HG02642 (cell line): ENCODE results near the gene CDC42BPA.

ENCODE experiments used
- ATAC-seq: cut with Tn5 transposase; IDR thresholded peaks from one replicate; pipeline ENCODE4 v1.9.1; 2021; ENCODE audit warnings: mild to moderate bottlenecking; ENCODE audit not compliant: unreplicated experiment, poor library complexity

Gene CDC42BPA

DNA sequence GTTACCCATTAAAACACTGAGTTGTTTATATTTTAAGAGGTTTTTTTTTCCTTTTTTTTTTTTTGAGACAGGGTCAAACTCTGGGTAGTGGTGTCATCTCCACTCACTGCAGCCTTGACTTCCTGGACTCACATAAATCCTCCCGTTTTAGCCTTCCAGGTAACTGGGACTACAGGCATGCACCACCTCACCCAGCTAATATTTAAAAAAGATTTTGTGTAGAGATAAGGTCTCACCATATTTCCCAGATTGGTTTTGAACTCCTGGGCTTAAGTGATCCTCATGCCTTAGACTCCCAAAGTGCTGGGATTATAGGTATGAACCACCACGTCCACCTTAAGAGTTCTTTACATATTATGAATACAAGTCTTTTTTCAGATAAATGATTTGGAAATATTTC is 231.7 kb downstream of the CDC42BPA start:
- no peak for ATAC-seq

DNA sequence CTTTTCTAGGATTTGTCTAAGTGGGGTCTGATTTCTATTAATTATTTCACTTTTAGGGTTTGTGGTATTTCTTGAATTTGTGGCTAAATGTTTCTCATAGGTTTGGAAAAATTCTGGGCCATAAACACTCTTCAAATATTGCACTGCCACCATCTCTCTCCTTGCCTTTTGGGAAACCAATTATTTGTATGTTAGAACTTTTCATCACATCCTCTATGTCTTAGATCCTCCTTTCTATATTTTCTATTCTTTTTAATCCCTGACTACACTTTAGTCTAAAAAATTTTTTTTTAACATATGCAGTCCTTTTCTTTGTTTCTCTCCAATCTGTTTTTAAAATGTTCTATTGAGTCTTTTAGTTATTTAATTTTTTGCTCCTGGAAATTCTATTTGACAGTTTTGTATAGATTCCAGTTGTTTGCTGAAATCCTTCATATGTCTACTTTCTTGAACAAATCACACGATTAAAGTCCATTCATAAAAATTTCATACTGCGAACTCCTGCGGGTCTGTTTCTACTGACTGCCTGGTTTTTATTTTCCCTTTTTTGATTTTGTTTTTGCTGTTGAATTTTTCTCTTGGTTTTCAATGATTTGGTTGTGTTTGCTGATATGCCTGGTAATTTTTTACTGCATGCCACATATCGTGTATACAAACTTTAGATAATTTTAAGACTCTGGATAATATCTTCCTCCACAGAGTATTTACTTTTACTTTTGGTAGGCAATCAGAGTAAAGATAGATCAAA is 235.1 kb downstream of the CDC42BPA start:
- ATAC-seq: no peak

DNA sequence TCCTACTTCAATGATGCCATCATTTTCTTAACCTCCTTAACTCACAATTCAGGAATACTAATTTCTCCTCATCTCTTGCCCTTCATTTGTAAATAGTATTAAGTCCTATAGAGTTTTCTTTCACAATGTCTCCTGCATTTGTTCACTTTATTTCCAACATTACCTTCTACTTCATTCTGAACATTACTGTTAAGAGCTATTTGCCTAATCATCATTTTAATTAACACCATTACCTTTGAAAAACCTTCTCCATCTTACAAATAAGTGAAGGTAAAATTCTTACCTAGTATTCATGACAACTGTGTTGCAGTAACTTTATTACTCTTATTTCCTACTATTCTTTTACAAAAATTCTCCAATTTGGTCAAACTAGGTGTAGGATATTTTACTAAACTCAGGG is 240.5 kb downstream of the CDC42BPA start:
- no peak for ATAC-seq

DNA sequence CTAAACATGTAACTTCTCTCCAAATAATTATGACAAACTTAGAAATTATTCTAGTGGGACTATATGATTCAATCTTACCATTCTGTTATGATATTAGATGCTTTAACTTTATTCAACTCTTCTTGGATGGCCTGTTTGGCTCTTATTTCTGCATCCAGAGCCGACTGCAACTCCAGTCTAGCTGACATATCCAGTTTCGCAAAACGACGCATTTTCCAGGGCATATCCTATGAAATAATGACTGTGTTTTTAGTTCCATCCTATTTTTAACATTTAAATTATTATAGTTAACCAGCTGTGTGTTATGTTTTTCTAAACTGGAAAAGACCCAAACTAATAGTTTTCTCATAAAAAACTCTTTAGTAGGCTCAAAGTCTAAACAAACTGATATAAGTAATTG is 244.5 kb downstream of the CDC42BPA start:
- no peak for ATAC-seq

DNA sequence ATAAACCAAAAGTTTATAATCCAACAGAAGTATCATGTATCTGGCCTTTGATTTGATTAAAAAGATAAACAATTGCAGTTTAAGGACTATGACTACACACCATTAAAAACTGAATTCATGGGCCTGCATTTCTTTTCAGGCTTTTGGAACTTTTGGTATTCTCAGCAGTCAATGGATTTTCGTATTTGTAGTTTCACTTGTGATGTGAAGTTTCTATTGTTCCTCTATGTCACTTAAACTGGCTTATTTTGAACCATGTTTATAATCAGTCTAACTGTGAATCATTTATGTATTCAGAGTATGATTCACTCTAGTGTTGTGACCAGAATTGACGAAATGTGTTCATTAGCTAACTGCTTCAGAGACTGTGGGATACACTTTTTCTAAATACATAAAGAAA is 245.3 kb downstream of the CDC42BPA start:
- no peak for ATAC-seq

DNA sequence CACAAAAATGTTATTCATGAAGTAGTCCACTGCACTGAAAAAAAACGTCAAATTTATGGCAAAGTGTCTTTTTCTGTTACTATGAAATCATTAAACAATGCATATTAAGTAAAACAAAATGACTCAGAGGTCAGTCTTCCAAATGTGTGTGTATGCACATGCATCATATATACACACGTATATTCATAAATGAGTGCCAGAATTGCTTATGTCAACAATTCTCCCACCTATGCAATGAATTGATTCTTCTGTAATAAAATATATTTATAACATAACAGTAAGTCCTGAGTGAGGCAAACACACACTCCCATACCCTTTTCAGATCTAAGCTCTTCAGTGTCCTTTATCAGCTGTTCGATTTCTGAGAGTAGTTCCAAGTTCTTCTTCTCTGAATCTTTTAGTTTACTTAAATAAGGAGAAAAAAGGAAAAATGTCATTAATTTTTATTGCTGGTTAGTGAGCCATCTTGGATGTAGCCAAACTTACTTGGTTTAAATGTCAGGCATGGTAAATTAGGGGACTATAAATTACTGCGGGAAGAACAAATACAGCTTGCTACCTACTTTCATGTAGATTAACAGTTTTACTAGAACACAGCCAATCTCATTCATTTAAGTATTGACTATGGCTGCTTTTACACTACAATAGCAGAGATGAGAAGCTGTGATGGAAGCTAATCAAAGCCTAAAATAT is 246.3 kb downstream of the CDC42BPA start:
- no peak for ATAC-seq

DNA sequence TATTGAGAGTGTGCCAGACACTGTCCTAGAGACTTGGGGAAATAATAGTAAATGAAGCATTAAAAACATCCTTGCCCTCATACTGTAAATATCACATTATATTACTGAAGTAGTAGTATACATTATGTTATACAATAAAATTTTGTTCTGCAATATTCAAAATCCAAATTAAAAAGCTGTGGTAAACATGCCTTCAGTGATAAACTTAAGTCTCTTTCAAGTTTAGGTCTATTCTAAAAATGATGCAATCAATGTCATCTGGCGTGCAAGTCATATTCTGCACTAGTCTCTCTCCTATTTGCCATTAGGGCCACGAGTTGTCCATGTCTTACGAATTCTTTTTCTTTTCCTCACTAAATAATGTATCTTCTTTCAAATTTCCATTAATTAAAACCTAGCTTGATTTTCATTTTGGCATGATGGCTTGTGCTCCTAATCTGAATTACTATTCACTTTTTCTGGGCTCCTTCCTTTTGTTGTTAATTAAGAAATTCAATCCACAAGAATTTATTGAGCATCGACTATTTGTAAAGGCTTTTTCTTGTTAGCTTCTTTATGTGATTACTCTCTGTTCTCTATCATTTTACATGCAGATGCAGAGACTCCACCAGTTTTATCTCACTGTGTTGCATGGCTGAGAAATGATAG is 247.5 kb downstream of the CDC42BPA start:
- no peak for ATAC-seq

DNA sequence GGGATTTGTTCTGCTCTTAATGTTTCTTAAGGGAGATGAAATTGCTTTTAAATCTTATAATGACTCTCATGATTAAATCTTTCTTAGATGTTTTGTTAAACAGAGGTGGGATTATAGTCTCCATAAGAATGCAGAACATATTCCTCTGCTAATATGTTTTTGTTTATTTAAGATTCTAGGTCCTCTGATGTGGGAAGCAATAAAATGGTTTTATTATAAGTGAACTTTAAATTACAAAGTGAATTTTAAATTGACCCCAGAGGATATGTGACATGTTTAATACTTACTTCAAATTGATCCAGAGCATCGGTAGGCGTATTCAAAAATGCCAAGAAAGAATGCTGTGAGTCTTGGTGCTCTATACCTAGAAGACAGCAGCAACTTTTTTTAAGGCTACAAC is 248.8 kb downstream of the CDC42BPA start:
- ATAC-seq: no peak

DNA sequence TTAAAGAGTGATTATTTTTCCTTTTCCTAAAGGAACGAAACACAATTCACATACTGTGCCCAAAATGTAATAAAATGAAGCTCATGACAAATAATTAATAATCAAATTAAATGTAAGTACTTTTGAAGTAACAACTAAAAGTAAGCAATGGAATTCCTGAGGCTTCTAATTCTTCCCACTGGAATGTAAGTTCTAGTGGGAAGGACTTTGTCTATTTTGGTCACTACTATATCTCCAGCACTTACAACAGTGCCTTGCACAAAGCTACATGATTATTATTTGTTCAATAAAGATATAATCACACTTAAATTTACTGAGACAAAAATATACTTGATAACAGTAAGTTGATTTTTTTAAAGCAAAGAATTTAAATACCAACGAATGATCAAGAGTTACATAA is 249.4 kb downstream of the CDC42BPA start:
- ATAC-seq: no peak

DNA sequence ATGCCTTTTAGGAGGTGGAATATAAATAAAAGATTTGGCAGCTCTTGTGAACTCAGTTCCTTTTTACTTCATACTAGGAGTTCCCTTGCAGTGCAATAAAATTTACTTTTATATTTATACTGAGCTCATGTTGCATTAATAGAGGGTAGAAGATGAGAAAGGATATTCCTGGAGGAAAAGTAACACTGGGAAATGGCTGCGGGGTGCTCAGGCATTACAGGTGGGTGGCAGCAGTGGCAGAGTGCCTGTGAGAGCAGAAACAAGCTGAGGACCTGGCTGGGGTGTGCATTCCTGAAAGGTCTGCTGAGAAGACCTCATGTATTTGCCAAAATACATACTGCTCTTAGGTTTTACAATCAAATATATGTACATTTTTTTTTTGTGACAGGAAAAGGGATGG is 251.3 kb downstream of the CDC42BPA start:
- no peak for ATAC-seq

DNA sequence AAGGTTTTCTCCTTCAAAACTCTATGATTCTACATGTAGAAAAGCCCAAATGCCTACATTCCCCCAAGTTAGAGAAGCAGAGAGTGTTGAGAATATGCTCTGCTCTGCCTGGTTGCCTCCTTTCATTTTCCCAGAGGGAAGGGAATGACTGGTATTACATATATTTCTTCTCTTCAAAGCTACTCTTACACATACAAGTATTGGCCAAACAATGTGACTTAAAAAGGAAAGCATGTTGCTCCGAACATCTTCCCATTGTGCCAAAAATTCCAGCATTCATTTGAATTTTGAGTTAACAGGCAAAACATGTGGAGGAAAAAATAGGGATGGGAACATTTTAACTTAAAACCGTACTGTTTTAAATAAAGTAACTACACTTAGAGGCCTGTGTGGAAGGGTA is 253.0 kb downstream of the CDC42BPA start:
- ATAC-seq: no peak

DNA sequence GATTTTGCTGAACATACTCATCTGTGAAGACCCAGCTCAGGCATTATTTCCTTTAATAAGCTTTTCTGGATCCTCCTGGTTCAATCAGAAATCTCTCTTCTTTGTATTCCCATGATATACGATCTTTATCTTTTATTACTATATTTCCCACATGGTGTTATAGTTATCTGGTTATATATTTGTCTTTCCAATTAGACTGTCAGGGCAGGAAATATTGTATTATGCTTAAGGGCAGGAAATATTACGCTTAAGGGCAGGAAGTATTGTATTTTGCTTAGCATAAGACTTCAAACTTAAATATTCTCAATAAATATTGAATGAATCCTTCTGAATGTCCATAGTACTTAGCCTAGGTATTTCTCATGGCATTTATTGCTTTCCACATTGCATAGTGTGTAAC is 256.0 kb downstream of the CDC42BPA start:
- no peak for ATAC-seq

DNA sequence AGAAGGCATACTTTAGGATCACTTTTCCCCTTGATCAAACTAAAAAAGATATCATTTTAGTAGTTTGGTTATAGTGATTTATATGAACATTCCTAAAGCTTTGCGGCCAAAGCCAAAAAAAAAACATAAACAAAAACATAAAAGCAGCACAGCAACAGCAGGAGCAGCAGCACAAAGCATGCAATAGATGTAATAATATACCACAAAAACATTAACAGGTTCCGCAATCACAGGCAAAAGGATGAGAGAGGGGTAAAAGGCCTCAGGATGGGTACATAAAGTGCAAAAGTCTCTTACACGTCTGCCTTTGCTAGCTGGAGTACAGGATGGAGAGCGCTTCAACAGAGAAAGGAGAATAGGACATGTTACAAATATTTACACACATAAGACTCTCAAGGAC is 259.2 kb downstream of the CDC42BPA start:
- ATAC-seq: no peak

DNA sequence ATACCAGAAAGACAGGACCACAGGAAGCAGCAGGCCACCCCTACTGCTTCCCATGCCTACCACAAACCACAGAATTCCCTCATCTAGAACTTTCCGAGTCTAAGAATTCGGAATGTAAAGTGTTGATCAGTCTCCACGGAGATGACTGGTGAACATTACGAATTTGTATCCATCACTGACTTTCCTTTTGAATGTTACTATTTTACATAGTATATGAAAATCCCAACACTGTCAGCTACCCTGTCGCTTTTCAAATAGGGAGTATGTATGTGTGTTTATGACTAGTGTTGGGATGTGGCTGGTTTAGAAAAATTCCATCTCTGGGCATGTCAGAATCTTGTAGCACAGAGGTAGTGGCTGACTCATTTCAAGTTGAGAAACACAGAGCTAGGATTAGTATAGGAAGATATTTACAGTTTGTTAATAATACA is 260.0 kb downstream of the CDC42BPA start:
- ATAC-seq: no peak

DNA sequence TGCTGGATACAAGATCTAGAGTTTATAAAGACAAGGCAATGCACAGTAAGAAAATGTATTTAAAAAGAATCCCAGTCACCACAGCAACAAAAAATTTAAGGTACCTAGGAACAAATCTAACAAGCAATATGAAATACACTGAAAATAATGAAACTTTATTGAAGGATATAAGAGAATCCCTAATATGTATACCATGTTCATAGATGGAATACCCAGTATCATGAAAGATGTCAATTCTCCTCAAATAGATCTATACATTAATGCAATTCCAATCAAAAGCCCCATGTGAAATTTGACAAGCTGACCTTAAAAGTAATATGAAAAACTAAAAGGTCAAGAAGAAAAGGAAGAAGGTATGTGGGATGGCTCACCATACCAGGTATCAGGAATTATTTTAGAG is 269.0 kb downstream of the CDC42BPA start:
- no peak for ATAC-seq

DNA sequence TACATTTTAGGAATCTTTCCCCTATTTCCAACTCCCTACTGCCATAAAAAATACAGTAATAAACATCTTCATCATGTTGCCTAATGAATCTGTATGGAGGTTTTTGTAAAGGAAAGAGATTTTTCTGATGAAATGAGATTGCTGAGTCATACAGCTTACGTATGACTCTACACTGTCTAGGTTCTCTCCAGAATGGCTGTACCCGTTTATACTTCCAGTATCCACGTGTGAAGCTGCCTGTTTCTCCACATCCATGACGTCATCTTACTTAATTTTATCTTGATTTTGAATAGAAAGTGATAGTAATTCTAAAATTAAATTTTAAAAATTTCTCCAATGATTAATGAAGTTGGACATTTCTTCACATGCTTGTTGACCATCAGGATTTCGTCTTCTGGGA is 274.5 kb downstream of the CDC42BPA start:
- no peak for ATAC-seq

DNA sequence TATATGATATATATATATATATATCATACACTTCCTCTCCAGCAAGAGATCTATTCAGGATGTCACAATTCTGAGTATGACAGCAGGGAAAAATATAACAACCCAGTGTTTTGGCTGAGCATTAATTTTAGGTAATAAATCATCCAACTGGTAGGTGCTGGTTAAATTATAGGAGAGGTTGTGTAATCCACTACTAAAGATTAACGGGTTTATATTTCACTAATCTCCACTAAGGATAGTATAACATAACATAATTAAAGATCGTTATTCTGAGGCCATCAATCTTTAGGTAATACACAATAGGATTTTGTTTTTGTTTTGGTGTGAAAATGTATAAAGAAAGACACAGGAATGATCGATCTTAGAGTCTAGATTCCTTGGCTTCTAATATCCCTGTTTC is 276.0 kb downstream of the CDC42BPA start:
- ATAC-seq: no peak

DNA sequence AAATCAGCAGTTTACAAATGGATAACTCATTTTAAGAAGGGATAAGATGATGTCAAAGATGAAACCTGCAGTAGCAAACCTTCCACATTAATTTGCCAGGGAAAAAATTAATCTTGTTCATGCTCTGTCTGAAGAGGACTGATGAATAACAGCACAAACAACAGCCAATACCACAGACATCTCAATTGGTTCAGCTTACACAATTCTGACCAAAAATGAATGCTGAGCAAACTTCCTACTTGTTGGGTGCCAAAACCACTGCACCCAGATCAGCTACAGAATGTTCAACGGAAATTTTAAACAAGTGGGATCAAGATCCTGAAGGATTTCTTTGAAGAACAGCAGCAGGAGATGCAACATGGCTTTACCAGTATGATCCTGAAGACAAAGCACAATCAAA is 279.9 kb downstream of the CDC42BPA start:
- ATAC-seq: no peak

DNA sequence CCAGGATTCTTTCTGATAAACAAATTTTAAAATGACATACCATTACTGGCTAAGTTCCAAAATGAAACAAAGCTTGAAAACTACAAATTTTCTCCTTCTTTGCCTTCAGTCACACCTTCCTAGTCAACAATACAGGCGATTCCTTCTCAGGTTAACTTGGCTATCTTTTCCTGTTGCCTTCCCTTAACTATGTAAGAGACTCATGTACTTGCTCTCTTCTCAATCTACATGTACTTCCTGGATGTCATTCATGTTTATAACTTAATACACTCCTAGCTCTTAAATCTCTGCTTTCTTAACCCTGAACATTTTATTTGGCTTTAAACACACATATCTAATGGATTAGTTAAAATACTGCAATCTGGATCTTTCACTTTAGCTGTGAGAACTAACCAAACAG is 281.2 kb downstream of the CDC42BPA start:
- ATAC-seq: no peak

DNA sequence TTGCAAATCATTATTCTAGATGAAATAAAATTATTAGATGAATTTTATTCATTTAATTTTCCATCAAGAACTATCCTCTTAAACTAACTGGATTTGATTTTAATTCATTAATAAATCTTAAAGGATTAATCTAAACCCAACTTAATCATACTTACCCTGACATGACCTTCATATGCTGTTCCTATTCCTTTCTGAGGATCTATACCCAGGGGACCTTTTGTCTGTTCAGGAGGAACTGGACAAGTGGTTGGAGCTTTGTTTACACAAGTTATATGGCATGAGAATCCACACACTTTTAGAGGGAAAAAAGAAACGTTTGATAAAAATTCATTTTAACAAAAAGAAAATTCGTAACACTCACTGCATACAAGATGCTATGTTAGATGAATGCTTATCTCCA is 283.0 kb downstream of the CDC42BPA start:
- no peak for ATAC-seq

DNA sequence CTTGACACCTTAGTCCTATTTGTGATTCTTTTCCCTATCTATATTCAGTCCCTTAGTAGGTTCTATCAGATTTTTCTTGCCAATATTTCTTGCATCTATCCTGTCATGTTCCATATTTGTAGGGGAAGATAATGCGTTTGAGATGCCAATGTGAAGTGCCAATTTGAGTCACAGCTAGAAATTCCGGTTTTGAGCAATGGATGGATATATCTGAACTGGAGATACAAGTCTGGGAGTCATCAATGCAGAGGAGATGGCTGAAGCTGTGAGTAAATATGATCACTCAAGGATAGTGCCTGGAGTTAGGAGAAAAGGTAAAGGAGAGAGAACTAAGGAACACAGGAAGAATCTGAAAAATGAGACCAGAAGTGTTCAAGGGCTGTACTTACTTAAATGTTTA is 284.4 kb downstream of the CDC42BPA start:
- no peak for ATAC-seq

DNA sequence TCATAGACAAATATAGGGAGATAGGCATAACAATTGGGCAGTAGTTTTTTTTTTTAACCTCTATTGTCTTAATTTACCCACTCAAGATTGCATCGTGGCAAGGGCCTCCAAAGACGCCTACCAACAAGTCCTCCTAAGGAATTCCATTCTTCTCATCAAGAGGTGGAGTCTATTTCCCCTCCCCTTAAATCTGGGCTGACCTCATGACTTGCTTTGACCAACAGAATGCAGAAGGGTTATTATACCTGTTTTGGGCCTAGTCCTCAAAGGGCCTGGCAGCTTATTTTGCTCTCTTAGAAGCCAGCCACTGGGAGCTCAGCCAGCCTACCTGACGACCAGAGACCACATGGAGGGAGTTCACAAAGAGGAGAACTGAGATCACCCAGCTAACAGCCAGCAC is 285.9 kb downstream of the CDC42BPA start:
- ATAC-seq: no peak
